GM19372 (cell line): Measurements from ENCODE around the gene RAD51B.
"Not testable (repeated sequence)": the region's sequence is repeated elsewhere in the genome, so short reads cannot be mapped to it uniquely, and the experiment has no call there.

ENCODE experiments used
- ATAC-seq: cut with Tn5 transposase; IDR thresholded peaks from one replicate; pipeline ENCODE4 v1.9.1; 2021; ENCODE audit warnings: mild to moderate bottlenecking, low read depth, moderate library complexity; ENCODE audit not compliant: unreplicated experiment

RAD51B gene

GRCh38 chr14:68690089-68690958 lies 870.7 kb downstream of the RAD51B start:
- no peak for ATAC-seq

GRCh38 chr14:68691031-68691791 lies 871.6 kb downstream of the RAD51B start:
- ATAC-seq: no peak

DNA sequence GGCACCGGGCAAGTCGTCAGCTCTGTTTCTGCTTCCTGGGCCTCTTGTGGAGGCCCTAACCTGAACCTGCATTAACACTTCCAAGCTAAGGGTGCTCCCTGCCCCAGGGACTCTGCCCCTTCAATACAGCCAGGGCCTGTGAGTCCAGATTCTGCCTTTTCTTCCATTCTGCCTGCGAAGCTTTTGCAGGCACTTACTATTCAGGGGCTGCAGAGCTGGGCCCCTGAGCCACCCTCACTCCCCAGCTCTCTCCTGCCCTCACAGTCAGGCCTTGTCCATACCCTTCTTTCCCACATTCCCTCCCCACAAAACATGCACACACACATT lies 872.2 kb downstream of the RAD51B start:
- no peak for ATAC-seq

GRCh38 chr14:68692216-68692615 lies 872.6 kb downstream of the RAD51B start:
- no peak for ATAC-seq

DNA sequence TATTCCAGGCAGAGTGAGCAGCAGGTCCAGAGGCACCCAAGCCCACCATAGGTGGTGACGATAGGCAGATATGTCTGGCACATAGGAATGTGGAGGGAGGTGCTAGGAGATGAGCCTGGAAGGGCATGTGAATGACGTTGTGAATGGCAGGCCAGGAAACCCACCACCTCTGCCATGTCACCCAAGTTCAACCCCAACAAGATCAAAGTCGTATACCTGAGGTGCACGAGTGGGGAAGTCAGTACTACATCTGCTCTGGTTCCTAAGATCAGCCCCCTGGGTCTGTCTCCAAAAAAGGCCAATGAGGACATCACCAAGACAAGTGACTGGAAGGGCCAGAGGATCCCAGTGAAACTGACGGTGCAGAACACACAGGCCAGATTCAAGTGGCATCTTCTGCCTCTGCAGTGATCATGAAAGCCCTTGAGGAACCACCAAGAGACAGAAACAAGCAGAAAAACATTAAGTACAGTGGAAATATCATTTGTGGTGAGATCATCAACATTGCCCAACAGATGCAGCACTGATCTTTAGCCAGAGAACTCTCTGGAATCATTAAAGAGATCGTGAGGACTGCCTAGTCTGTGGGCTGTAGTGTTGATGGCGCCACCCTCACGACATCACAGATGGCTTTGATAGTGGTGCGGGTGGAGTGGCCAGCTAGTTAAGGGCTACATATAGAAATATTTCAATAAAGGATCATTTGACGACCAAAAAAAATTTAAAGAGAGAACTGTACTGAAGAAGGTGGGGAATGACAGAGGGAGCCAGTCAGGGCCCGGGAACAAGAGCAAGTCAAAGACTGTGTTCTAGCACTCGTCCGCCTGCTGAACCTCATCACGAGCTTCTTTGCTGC lies 873.6 kb downstream of the RAD51B start:
- ATAC-seq: no peak

- ATAC-seq: no peak
Observed at GRCh38 chr14:68693926-68694325, 874.3 kb downstream of the RAD51B start.

DNA sequence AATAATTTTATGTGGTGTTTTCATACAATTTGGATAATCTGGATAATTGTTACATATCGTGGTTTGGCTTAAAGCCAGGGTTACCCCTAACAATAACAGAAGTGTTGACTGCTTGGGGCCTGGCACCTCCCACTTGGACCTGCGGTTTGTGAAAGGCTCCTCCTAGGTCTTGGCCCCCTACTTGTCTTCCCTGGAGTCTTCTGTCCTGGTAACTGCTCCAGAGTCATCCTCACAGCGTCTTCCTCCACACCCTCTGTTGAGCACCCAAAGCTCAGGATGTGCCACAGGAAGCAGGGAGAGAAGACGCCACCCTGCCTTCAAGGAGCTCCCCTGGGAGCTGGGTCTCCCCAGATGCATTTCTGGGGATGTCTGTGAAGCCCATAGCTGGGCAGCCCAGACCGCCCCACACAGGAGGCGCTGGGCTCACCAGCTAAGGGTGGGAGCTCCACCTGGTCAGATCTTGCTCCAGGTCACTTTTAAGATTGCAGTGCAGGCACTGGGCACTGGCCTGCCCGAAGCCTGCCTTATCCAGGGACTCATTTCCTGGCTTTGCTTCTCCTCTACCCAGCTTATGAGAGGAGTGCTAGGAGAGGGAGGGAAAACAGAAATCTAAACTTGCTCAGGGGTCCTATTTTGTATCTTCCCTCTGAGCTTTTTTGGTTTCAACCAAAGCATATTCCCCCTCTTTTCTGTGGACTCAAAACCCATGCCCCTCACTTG lies 875.1 kb downstream of the RAD51B start:
- ATAC-seq: no peak

DNA sequence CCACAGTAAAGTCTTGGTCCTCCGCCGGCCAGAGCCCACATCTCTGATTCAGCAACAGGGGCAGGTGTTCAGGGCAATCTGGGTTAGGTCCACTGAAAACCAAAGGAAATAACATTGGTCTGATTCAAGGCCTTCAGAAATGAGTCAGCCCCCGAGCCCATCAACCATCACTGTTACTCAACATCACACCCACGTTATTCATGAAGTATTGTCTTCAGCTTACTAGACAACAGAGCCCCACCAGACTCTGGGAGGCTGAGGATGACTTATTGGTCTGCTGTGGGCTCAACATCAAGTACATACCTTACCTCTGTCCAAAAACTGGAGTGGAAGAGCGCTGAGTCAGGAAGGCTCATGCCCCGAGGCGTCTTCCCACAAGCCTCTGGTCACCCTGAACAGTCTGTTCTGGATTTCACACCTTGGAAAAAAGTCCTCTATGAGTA lies 875.8 kb downstream of the RAD51B start:
- peak; percentile 85 for ATAC-seq

DNA sequence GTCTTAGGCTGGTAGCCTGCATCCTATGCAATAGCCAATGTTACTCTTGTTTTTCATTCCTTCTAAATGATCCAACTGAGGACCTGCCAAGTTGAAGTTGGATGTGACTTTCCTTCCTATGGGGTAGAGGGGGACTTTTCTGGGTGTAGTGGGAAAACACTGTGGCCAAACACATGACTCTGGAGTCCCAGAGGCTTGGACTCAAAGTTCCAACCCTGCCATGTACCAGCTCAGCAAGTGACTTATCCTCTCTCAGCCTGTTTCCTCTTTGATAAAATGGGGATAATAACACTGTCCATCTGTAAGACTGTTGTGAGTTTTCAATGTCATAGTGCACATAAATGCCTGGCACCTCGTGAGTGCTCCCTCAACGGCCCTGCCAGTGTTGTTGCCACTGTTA lies 876.3 kb downstream of the RAD51B start:
- ATAC-seq: no peak

DNA sequence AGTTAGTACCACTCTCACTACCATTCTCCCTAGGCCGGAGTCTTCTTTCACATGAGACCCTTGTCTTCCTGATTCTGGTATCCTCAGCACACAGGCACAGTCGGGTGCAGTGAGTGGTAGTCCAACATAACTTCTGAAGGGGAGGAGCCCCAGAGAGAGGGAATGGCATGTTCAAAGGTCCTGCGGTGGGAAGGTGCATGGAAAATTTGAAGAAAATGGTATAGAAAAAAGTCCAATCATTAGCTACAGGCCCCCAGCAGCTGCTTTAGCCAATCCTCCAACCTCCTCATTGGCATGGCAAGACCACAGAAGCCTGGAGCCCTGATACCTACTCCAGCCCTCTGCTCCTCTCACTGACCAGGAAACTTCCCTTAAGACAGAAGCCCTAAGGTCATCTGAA lies 876.7 kb downstream of the RAD51B start:
- no peak for ATAC-seq

- ATAC-seq: no peak
Observed at GRCh38 chr14:68696721-68697495, 877.3 kb downstream of the RAD51B start.

- ATAC-seq: not testable (repeated sequence)
Observed at GRCh38 chr14:68698773-68699172, 879.2 kb downstream of the RAD51B start.

GRCh38 chr14:68701001-68701741 lies 881.6 kb downstream of the RAD51B start:
- no peak for ATAC-seq

- ATAC-seq: no peak
Observed at GRCh38 chr14:68702135-68702534, 882.6 kb downstream of the RAD51B start.

GRCh38 chr14:68702578-68702977 lies 883.0 kb downstream of the RAD51B start:
- no peak for ATAC-seq

- ATAC-seq: no peak
Observed at GRCh38 chr14:68703093-68703492, 883.5 kb downstream of the RAD51B start.

DNA sequence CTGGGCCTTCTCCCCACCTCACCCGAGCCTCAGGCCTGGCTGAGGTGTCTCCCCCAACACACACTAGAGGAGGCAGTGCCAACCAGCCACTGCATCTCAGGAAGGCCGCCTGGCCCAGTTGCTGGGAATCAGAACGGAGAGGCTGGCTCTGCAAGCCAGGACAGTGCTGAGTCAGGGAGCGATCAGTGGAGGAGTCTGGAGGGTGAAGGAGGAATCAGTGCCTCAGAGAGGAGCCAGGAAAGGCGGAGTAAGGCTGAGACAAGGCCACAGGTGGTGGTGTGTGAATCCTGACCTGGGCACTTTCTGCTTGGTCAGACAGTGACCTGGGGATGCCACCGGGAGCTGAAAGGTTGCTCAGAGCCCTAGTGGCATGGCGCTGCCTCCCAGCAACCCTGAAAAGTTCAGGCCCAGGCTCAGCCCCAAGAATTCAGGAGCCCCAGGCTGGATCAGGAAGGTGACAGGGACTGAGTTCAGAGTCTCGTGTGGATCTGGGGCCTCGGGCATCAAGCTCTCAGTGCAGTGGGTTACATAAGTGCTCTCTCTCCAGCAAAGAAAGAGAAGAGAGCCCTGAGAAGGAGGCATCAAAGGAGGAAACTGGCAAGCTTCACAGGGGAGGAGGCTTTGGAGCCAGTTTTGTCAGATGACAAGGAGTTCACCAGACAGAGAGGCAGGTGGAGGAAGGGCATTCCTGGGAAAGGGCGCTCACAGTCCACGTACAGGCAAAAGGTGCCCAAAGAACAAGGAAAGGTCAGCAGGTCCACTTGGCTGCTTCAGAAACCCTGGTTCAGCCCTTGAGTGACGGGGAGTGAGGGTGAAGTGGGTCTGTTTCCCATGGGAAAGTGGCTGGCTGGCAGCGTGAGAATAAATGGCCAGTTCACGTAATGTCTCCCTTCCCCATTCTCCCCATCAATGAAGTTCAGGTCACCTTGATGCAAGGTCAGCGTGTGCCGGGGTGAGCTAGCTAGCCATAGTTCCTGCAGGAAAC lies 885.4 kb downstream of the RAD51B start:
- ATAC-seq: no peak
